HepG2 (cell line): Measurements from ENCODE around the gene CARS1. TPM values are rescaled to one million over a fixed set of nuclear protein-coding genes. Genes with fewer than 3 reads are reported as not detected.

Source experiments
- HDAC1 ChIP-seq: sonication (generic); formaldehyde crosslinking; IDR thresholded peaks from 2 replicates; pipeline ENCODE4 v1.5.1; 2020; ENCODE audit warnings: mild to moderate bottlenecking, missing genetic modification reagents
- HNRNPH1 ChIP-seq: fragments of 200-400 bp; formaldehyde crosslinking; optimal IDR thresholded peaks from 2 replicates; pipeline ENCODE3; 2017; ENCODE audit warnings: mild to moderate bottlenecking, low read depth, low read length
- IRX3 ChIP-seq: sonication (generic); formaldehyde crosslinking; IDR thresholded peaks from 2 replicates; pipeline ENCODE4 v1.8.1; 2023; ENCODE audit warnings: mild to moderate bottlenecking, low read depth, missing genetic modification reagents, borderline replicate concordance
- SPEN ChIP-seq: sonication (generic); formaldehyde crosslinking; IDR thresholded peaks from 2 replicates; pipeline ENCODE4 v1.5.1; 2020; ENCODE audit warnings: low read depth, mild to moderate bottlenecking, missing genetic modification reagents
- TBL1XR1 ChIP-seq: fragments of 150-350 bp; IDR thresholded peaks from 2 replicates; pipeline ENCODE4 v1.6.1; 2014; ENCODE audit warnings: borderline replicate concordance, low read length; ENCODE audit not compliant: partially characterized antibody
- TP53 ChIP-seq: sonication (generic); formaldehyde crosslinking; conservative IDR thresholded peaks from 2 replicates; pipeline ENCODE4 v1.4.0; 2020; ENCODE audit warnings: missing genetic modification reagents
- ZFP36L1 ChIP-seq: sonication (generic); formaldehyde crosslinking; IDR thresholded peaks from 2 replicates; pipeline ENCODE4 v1.8.0; 2022; ENCODE audit warnings: mild to moderate bottlenecking, missing genetic modification reagents, moderate library complexity
- ZMYM2 ChIP-seq: sonication (generic); formaldehyde crosslinking; IDR thresholded peaks from 2 replicates; pipeline ENCODE4 v1.8.0; 2022; ENCODE audit warnings: mild to moderate bottlenecking, missing genetic modification reagents
- ZNF136 ChIP-seq: sonication (generic); formaldehyde crosslinking; IDR thresholded peaks from 2 replicates; pipeline ENCODE4 v1.8.1; 2022; ENCODE audit warnings: low read depth, mild to moderate bottlenecking, moderate library complexity, missing genetic modification reagents
- ZNF317 ChIP-seq: sonication (generic); formaldehyde crosslinking; IDR thresholded peaks from 2 replicates; pipeline ENCODE4 v1.5.0; 2020; ENCODE audit warnings: mild to moderate bottlenecking, missing genetic modification reagents
- polyA plus RNA-seq, 8 experiments: library from polyadenylated mRNA; depleted of rRNA in 3 of 8; stranded (reverse) in 7 of 8; unstranded in 1 of 8; fragments of >200 nt; fragmentation: Illumina TruSeq in 4 of 8; extraction: Trizol in 4 of 8; gene quantifications; 2 replicates each; pipeline versions ENCODE4 v1.2.1 to v1.2.3, GENCODE V29; 2011 to 2016; ENCODE audit warnings: low read depth in 4 of 8, missing spikeins in 1 of 8, mixed read lengths in 1 of 8; ENCODE audit not compliant: insufficient read depth in 1 of 8
- total RNA-seq, 5 experiments: library from RNA; depleted of rRNA; stranded (reverse); fragments of >200 nt; fragmentation: Illumina TruSeq; extraction: Trizol; gene quantifications; 2 replicates each; pipeline ENCODE4 v1.2.3, GENCODE V29; 2016; ENCODE audit warnings: low read depth in 1 of 5
- TF ChIP-seq, protein P1 (sequence below): sonication (generic); formaldehyde crosslinking; IDR thresholded peaks from 2 replicates; pipeline ENCODE4 v1.4.0; 2020; ENCODE audit warnings: missing genetic modification reagents
- TF ChIP-seq, protein P2 (sequence below): sonication (generic); IDR thresholded peaks from 2 replicates; pipeline ENCODE4 v1.6.1; 2016; ENCODE audit warnings: low read depth, borderline replicate concordance
- TF ChIP-seq, protein P3 (sequence below): sonication (generic); formaldehyde crosslinking; IDR thresholded peaks from 2 replicates; pipeline ENCODE4 v1.4.0; 2020; ENCODE audit warnings: mild to moderate bottlenecking, low read depth, missing genetic modification reagents
- TF ChIP-seq, protein P4 (sequence below): fragments of 450-650 bp; IDR thresholded peaks from 2 replicates; pipeline ENCODE4 v1.6.1; 2017
- TF ChIP-seq, protein P5 (sequence below): sonication (generic); formaldehyde crosslinking; IDR thresholded peaks from 2 replicates; pipeline ENCODE4 v1.9.0; 2021; ENCODE audit warnings: missing genetic modification reagents, borderline replicate concordance

CARS1 gene
- total and polyA plus RNA-seq, 2 of the 13 experiments (the other 11 are each of a cell fraction or from before 2014, with no cell fraction given): 33.8 to 47.0 TPM

DNA sequence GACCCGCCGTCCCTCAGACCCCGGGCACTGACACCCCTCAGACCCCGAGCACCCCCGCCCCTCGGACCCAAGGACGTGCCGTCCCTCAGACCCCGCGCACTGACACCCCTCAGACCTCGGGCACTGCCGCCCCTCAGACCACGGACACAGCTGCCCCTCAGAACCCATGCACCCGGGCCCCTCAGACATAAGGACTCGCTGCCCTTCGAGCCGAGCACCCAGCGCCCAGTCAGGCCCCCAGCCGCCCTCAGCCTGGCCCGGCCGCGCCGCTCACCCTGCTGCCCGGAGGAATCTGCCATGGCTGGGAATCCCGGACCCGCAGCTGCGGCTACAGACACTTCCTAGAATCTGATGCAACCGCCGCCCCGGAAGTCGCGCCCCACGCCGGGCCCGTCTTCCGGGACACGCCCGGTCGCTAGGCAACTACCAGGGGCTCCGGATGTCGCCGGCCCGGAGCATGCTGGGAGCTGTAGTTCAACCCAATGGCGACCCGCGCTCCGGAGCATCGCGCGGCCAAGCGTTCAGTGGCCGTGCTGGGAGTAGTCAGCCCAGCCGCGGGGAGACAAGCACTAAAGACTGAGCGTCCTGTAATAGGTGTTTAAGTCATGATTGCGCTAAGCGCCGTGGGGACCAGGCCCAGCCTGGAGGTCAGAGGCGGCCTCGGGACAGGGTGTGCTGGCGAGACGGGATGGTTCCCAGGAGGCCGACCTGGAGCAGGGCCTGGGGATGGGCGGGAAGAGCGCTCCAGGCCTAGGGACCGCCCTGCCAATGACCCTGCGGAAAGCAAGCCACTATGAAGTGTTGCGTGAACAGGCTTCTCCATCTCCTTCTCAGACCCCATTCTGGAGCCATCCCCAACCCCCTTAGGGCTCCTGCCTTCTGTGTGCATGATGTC lies at the start of gene CARS1 (continued):
- TF ChIP-seq, protein P1, sequence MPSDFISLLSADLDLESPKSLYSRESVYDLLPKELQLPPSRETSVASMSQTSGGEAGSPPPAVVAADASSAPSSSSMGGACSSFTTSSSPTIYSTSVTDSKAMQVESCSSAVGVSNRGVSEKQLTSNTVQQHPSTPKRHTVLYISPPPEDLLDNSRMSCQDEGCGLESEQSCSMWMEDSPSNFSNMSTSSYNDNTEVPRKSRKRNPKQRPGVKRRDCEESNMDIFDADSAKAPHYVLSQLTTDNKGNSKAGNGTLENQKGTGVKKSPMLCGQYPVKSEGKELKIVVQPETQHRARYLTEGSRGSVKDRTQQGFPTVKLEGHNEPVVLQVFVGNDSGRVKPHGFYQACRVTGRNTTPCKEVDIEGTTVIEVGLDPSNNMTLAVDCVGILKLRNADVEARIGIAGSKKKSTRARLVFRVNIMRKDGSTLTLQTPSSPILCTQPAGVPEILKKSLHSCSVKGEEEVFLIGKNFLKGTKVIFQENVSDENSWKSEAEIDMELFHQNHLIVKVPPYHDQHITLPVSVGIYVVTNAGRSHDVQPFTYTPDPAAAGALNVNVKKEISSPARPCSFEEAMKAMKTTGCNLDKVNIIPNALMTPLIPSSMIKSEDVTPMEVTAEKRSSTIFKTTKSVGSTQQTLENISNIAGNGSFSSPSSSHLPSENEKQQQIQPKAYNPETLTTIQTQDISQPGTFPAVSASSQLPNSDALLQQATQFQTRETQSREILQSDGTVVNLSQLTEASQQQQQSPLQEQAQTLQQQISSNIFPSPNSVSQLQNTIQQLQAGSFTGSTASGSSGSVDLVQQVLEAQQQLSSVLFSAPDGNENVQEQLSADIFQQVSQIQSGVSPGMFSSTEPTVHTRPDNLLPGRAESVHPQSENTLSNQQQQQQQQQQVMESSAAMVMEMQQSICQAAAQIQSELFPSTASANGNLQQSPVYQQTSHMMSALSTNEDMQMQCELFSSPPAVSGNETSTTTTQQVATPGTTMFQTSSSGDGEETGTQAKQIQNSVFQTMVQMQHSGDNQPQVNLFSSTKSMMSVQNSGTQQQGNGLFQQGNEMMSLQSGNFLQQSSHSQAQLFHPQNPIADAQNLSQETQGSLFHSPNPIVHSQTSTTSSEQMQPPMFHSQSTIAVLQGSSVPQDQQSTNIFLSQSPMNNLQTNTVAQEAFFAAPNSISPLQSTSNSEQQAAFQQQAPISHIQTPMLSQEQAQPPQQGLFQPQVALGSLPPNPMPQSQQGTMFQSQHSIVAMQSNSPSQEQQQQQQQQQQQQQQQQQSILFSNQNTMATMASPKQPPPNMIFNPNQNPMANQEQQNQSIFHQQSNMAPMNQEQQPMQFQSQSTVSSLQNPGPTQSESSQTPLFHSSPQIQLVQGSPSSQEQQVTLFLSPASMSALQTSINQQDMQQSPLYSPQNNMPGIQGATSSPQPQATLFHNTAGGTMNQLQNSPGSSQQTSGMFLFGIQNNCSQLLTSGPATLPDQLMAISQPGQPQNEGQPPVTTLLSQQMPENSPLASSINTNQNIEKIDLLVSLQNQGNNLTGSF (CRISPR knock-in tag): 0 out of 2 replicates have a peak, but pooled peaks have one; percentile 43
- no peak for TF ChIP-seq HNRNPH1
- no peak for TF ChIP-seq TBL1XR1
- peak; percentile 98 for TF ChIP-seq HDAC1
- peak; percentile 55; the same call in 1 of the 2 replicates for TF ChIP-seq ZNF136 (CRISPR knock-in tag)
- TF ChIP-seq ZFP36L1: no peak
- TF ChIP-seq ZMYM2 (CRISPR knock-in tag): no peak
- TF ChIP-seq SPEN (CRISPR knock-in tag): peak; percentile 70; the same call in 1 of the 2 replicates
- no peak for TF ChIP-seq ZNF317 (CRISPR knock-in tag)
- TF ChIP-seq TP53 (CRISPR knock-in tag): no peak
- TF ChIP-seq, protein P2, sequence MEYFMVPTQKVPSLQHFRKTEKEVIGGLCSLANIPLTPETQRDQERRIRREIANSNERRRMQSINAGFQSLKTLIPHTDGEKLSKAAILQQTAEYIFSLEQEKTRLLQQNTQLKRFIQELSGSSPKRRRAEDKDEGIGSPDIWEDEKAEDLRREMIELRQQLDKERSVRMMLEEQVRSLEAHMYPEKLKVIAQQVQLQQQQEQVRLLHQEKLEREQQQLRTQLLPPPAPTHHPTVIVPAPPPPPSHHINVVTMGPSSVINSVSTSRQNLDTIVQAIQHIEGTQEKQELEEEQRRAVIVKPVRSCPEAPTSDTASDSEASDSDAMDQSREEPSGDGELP: peak; percentile 59; the same call in 1 of the 2 replicates
- peak; percentile 85; the same call in 1 of the 2 replicates for TF ChIP-seq IRX3 (CRISPR knock-in tag)
- TF ChIP-seq, protein P3, sequence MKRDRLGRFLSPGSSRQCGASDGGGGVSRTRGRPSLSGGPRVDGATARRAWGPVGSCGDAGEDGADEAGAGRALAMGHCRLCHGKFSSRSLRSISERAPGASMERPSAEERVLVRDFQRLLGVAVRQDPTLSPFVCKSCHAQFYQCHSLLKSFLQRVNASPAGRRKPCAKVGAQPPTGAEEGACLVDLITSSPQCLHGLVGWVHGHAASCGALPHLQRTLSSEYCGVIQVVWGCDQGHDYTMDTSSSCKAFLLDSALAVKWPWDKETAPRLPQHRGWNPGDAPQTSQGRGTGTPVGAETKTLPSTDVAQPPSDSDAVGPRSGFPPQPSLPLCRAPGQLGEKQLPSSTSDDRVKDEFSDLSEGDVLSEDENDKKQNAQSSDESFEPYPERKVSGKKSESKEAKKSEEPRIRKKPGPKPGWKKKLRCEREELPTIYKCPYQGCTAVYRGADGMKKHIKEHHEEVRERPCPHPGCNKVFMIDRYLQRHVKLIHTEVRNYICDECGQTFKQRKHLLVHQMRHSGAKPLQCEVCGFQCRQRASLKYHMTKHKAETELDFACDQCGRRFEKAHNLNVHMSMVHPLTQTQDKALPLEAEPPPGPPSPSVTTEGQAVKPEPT (CRISPR knock-in tag): 0 out of 2 replicates have a peak, but pooled peaks have one; percentile 29
- TF ChIP-seq, protein P4, sequence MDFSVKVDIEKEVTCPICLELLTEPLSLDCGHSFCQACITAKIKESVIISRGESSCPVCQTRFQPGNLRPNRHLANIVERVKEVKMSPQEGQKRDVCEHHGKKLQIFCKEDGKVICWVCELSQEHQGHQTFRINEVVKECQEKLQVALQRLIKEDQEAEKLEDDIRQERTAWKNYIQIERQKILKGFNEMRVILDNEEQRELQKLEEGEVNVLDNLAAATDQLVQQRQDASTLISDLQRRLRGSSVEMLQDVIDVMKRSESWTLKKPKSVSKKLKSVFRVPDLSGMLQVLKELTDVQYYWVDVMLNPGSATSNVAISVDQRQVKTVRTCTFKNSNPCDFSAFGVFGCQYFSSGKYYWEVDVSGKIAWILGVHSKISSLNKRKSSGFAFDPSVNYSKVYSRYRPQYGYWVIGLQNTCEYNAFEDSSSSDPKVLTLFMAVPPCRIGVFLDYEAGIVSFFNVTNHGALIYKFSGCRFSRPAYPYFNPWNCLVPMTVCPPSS: no peak
- TF ChIP-seq, protein P5, sequence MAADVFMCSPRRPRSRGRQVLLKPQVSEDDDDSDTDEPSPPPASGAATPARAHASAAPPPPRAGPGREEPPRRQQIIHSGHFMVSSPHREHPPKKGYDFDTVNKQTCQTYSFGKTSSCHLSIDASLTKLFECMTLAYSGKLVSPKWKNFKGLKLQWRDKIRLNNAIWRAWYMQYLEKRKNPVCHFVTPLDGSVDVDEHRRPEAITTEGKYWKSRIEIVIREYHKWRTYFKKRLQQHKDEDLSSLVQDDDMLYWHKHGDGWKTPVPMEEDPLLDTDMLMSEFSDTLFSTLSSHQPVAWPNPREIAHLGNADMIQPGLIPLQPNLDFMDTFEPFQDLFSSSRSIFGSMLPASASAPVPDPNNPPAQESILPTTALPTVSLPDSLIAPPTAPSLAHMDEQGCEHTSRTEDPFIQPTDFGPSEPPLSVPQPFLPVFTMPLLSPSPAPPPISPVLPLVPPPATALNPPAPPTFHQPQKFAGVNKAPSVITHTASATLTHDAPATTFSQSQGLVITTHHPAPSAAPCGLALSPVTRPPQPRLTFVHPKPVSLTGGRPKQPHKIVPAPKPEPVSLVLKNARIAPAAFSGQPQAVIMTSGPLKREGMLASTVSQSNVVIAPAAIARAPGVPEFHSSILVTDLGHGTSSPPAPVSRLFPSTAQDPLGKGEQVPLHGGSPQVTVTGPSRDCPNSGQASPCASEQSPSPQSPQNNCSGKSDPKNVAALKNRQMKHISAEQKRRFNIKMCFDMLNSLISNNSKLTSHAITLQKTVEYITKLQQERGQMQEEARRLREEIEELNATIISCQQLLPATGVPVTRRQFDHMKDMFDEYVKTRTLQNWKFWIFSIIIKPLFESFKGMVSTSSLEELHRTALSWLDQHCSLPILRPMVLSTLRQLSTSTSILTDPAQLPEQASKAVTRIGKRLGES (CRISPR knock-in tag): no peak
